HepG2 (cell line): ENCODE data around the gene YWHAQ. TPM values are rescaled to one million over a fixed set of nuclear protein-coding genes. Genes with fewer than 3 reads are reported as not detected.

Experiments
- ATAC-seq: fragments of 200-7000 bp; cut with Tn5 transposase; 3 replicates; pipeline ENCODE4 v1.9.1; 2020; ENCODE audit warnings: mild to moderate bottlenecking, moderate library complexity
- BruUV-seq: library from RNA; stranded (reverse); fragments of 400-500 nt; replicated peaks from 2 replicates; lab custom pipeline; 2021; lab: Mats Ljungman, UMichigan
- CTCF ChIA-PET: fragments of 300-600 bp; formaldehyde crosslinking; extraction: SDS; loops from one replicate; lab custom pipeline; 2021; ENCODE audit warnings: low total read pairs, inconsistent platforms, low intra/inter-chr PET ratio; lab: Yijun Ruan, JAX
- POLR2A ChIA-PET: fragments of 350-600 bp; sonication (Branson Sonifier 250); formaldehyde crosslinking; loops from one replicate; lab custom pipeline; 2020; ENCODE audit warnings: antibody characterized with exemption, inconsistent platforms; lab: Yijun Ruan, JAX
- DNase-seq: peaks from one replicate; pipeline ENCODE4 v3.0.0-alpha.2; 2015; ENCODE audit warnings: low spot score
- FAIRE-seq: peaks from 3 replicates; lab custom pipeline; 2011; peaks lifted over from hg19 to GRCh38; lab: Jason Lieb, UNC
- H2AFZ ChIP-seq: one replicate; pipeline ENCODE4 v1.6.1; 2011; ENCODE audit warnings: low read length, inconsistent platforms
- H3K27ac ChIP-seq: fragments of 300-600 bp; 3 replicates; pipeline ENCODE4 v1.8.0; 2011; ENCODE audit warnings: mixed run types, mild to moderate bottlenecking, mixed read lengths, low read length, inconsistent platforms; ENCODE audit not compliant: insufficient read depth; ENCODE audit errors: extremely low read length
- H3K27me3 ChIP-seq, 2 experiments: fragments of 200-600 bp in 1 of 2; 2 replicates in 1 of 2; 3 replicates in 1 of 2; pipeline versions ENCODE4 v1.6.0 to v1.8.0; 2011; ENCODE audit warnings: low read length in 2 of 2, mild to moderate bottlenecking in 2 of 2, moderate library complexity in 2 of 2, inconsistent platforms in 1 of 2; ENCODE audit not compliant: insufficient read depth in 2 of 2, control insufficient read depth in 1 of 2
- H3K36me3 ChIP-seq, 2 experiments: fragments of 200-600 bp in 1 of 2; replicated peaks in 1 of 2; 2 replicates in 1 of 2; 3 replicates in 1 of 2; pipeline versions ENCODE4 v1.5.1 to v1.8.0; 2011; ENCODE audit warnings: low read length in 2 of 2, inconsistent platforms in 1 of 2; ENCODE audit not compliant: insufficient read depth in 2 of 2, control insufficient read depth in 1 of 2
- H3K4me1 ChIP-seq: 2 replicates; pipeline ENCODE4 v1.5.1; 2012; ENCODE audit warnings: low read length, inconsistent platforms; ENCODE audit not compliant: insufficient read depth
- H3K4me2 ChIP-seq: 2 replicates; pipeline ENCODE4 v1.6.0; 2011; ENCODE audit warnings: low read depth, low read length, inconsistent platforms
- H3K4me3 ChIP-seq, 3 experiments: fragments of 200-600 bp in 1 of 3; sonication (generic), shearing (Covaris generic) in 1 of 3; replicated peaks in 1 of 3; 2 replicates each; pipeline ENCODE4 v1.5.1; 2011 to 2016; ENCODE audit warnings: low read length in 3 of 3, inconsistent platforms in 2 of 3, low read depth in 2 of 3, mild to moderate bottlenecking in 2 of 3, control low read depth in 1 of 3, mixed read lengths in 1 of 3; ENCODE audit not compliant: insufficient read depth in 1 of 3
- H3K79me2 ChIP-seq: one replicate; pipeline ENCODE4 v1.6.1; 2011; ENCODE audit warnings: low read length, inconsistent platforms; ENCODE audit not compliant: insufficient read depth
- H3K9ac ChIP-seq: 2 replicates; pipeline ENCODE4 v1.6.0; 2011; ENCODE audit warnings: mild to moderate bottlenecking, low read depth, low read length, inconsistent platforms; ENCODE audit not compliant: insufficient read depth
- H3K9me3 ChIP-seq: 2 replicates; pipeline ENCODE4 v1.5.1; 2012; ENCODE audit warnings: mild to moderate bottlenecking, low read length
- H4K20me1 ChIP-seq: 2 replicates; pipeline ENCODE4 v1.6.0; 2011; ENCODE audit warnings: inconsistent platforms, mild to moderate bottlenecking, low read length, moderate library complexity; ENCODE audit not compliant: insufficient read depth
- EZH2 ChIP-seq: conservative IDR thresholded peaks from 2 replicates; pipeline ENCODE4 v1.6.1; 2012; ENCODE audit warnings: mild to moderate bottlenecking, low read depth, low read length, moderate library complexity
- GATAD2A ChIP-seq: IDR thresholded peaks from 2 replicates; pipeline ENCODE4 v1.6.1; 2016
- HNRNPK ChIP-seq: fragments of 200-400 bp; formaldehyde crosslinking; IDR thresholded peaks from 2 replicates; pipeline ENCODE4 v1.6.1; 2018; ENCODE audit warnings: low read length, low read depth, moderate library complexity, mild to moderate bottlenecking; ENCODE audit not compliant: poor library complexity, severe bottlenecking
- LCORL ChIP-seq, 2 experiments: fragments of 450-650 bp in 1 of 2; sonication (generic) in 1 of 2; formaldehyde crosslinking in 1 of 2; IDR thresholded peaks; 2 replicates each; pipeline versions ENCODE4 v1.5.0 to v1.6.1; 2017 to 2020; ENCODE audit warnings: antibody characterized with exemption in 1 of 2, missing genetic modification reagents in 1 of 2
- NCOA2 ChIP-seq: sonication (generic); formaldehyde crosslinking; IDR thresholded peaks from 2 replicates; pipeline ENCODE4 v1.8.0; 2022; ENCODE audit warnings: inconsistent platforms
- NR2F6 ChIP-seq, 2 experiments: IDR thresholded peaks; 2 replicates each; pipeline ENCODE4 v1.6.1; 2016; ENCODE audit warnings: antibody characterized with exemption in 1 of 2, mild to moderate bottlenecking in 1 of 2
- TBX2 ChIP-seq: sonication (generic); formaldehyde crosslinking; IDR thresholded peaks from 2 replicates; pipeline ENCODE4 v1.5.0; 2020; ENCODE audit warnings: missing genetic modification reagents, mild to moderate bottlenecking, borderline replicate concordance
- YY1 ChIP-seq: IDR thresholded peaks from 2 replicates; pipeline ENCODE4 v1.6.1; 2011; ENCODE audit warnings: low read length, low read depth, moderate library complexity, mild to moderate bottlenecking; ENCODE audit not compliant: insufficient read depth, insufficient replicate concordance
- ZNF121 ChIP-seq: sonication (generic); formaldehyde crosslinking; IDR thresholded peaks from 2 replicates; pipeline ENCODE4 v1.5.0; 2020; ENCODE audit warnings: mild to moderate bottlenecking, missing genetic modification reagents
- ZNF362 ChIP-seq: sonication (generic); formaldehyde crosslinking; IDR thresholded peaks from 2 replicates; pipeline ENCODE4 v1.4.0; 2020; ENCODE audit warnings: missing genetic modification reagents, mild to moderate bottlenecking, borderline replicate concordance
- ZNF790 ChIP-seq: sonication (generic); formaldehyde crosslinking; IDR thresholded peaks from 2 replicates; pipeline ENCODE4 v1.8.0; 2022; ENCODE audit warnings: missing genetic modification reagents, mild to moderate bottlenecking, borderline replicate concordance
- WGBS: methylation state at CpG from one replicate; pipeline ENCODE4 v1.1.6; 2017; ENCODE audit warnings: low lambda C conversion rate; 5-methylcytosine and 5-hydroxymethylcytosine counted together
- in situ Hi-C: cut with HindIII; loops from 2 replicates; pipeline ENCODE4 v1.10.0; 2017; ENCODE audit warnings: low pct_unique_long_range_greater_than_20kb; ENCODE audit not compliant: extremely low pct_ligation_motif_present
- intact Hi-C: fragments of 100-400 bp; cut with micrococcal nuclease; formaldehyde crosslinking; loops from one replicate; pipeline ENCODE4 v1.10.0; 2022; ENCODE audit not compliant: unreplicated experiment
- polyA plus RNA-seq, 8 experiments: library from polyadenylated mRNA; depleted of rRNA in 3 of 8; stranded (reverse) in 7 of 8; unstranded in 1 of 8; fragments of >200 nt; fragmentation: Illumina TruSeq in 4 of 8; extraction: Trizol in 4 of 8; gene quantifications; 2 replicates each; pipeline versions ENCODE4 v1.2.1 to v1.2.3, GENCODE V29; 2011 to 2016; ENCODE audit warnings: low read depth in 4 of 8, missing spikeins in 1 of 8, mixed read lengths in 1 of 8; ENCODE audit not compliant: insufficient read depth in 1 of 8
- total RNA-seq, 5 experiments: library from RNA; depleted of rRNA; stranded (reverse); fragments of >200 nt; fragmentation: Illumina TruSeq; extraction: Trizol; gene quantifications; 2 replicates each; pipeline ENCODE4 v1.2.3, GENCODE V29; 2016; ENCODE audit warnings: low read depth in 1 of 5

Gene YWHAQ
- total and polyA plus RNA-seq, 2 of the 13 experiments (the other 11 are each of a cell fraction or from before 2014, with no cell fraction given) = 160 to 304 TPM

GRCh38 chr2:9545502-9545901, 85.3 kb downstream of the YWHAQ start:
- H3K27ac ChIP-seq = no peak overlapping the region
- H3K4me3 ChIP-seq = no peak overlapping the region
- intact Hi-C loops = no loop called here
- ChIA-PET CTCF (no interaction called here), POLR2A (interaction anchor here (2.2 kb wide), 1 partner anchor 10 kb away, joined by 17 read pairs; the partner anchor contains the start of gene ADAM17)
- H3K9ac ChIP-seq = no peak overlapping the region
- FAIRE-seq (no peak), DNase-seq (no peak), ATAC-seq (peak; percentile 59)
- in situ Hi-C loops = no loop called here
- H2AFZ ChIP-seq = no peak overlapping the region
- TF ChIP-seq NCOA2 (CRISPR knock-in tag) = peak; percentile 20; the same call in 1 of the 2 replicates
- peak; percentile 14; the same call in 1 of the 2 replicates for TF ChIP-seq NR2F6 (IDR thresholded peaks at IDR 0.05)
- no peak for TF ChIP-seq NR2F6 (CRISPR knock-in tag; IDR thresholded peaks at IDR 0.05)
- TF ChIP-seq TBX2 (CRISPR knock-in tag) = 0 out of 2 replicates have a peak, but pooled peaks have one; percentile 11
- TF ChIP-seq HNRNPK = no peak
- TF ChIP-seq YY1 = no peak
- no peak for TF ChIP-seq EZH2
- TF ChIP-seq LCORL (IDR thresholded peaks at IDR 0.05) = no peak
- TF ChIP-seq LCORL (CRISPR knock-in tag; IDR thresholded peaks at IDR 0.05) = 0 out of 2 replicates have a peak, but pooled peaks have one; percentile 22
- TF ChIP-seq ZNF362 (CRISPR knock-in tag) = 0 out of 2 replicates have a peak, but pooled peaks have one; percentile 23
- 0 out of 2 replicates have a peak, but pooled peaks have one; percentile 13 for TF ChIP-seq GATAD2A (CRISPR knock-in tag)
- TF ChIP-seq ZNF790 = no peak
- 0 out of 2 replicates have a peak, but pooled peaks have one; percentile 25 for TF ChIP-seq ZNF121 (CRISPR knock-in tag)
- no peaks in the 10 kb centered on the region for H3K9me3 ChIP-seq
- H3K79me2 ChIP-seq = peaks cover 65% of the 10 kb centered on the region
- peak overlapping the region; percentile 34; the same call in 1 of the 2 replicates for H3K4me2 ChIP-seq
- no peaks in the 10 kb centered on the region for H3K27me3 ChIP-seq
- peaks cover 27% of the 10 kb centered on the region for H3K4me1 ChIP-seq
- no peaks in the 10 kb centered on the region for H4K20me1 ChIP-seq
- 72% methylated on average over 5 of the region's 5 CpGs for WGBS
- no TSS peak for BruUV-seq
- peaks cover 1 to 11% of the 10 kb centered on the region in 2 experiments; a peak in 1 of 5 replicates for H3K36me3 ChIP-seq
